NCI-H1105 (cell line): ENCODE results near the gene COL23A1.
"Not testable (repeated sequence)": the region's sequence is repeated elsewhere in the genome, so short reads cannot be mapped to it uniquely, and the experiment has no call there.

ENCODE experiments used
- DNase-seq: peaks from one replicate; lab custom pipeline; 2025; lab: John Stamatoyannopoulos, UW

The COL23A1 gene

DNA sequence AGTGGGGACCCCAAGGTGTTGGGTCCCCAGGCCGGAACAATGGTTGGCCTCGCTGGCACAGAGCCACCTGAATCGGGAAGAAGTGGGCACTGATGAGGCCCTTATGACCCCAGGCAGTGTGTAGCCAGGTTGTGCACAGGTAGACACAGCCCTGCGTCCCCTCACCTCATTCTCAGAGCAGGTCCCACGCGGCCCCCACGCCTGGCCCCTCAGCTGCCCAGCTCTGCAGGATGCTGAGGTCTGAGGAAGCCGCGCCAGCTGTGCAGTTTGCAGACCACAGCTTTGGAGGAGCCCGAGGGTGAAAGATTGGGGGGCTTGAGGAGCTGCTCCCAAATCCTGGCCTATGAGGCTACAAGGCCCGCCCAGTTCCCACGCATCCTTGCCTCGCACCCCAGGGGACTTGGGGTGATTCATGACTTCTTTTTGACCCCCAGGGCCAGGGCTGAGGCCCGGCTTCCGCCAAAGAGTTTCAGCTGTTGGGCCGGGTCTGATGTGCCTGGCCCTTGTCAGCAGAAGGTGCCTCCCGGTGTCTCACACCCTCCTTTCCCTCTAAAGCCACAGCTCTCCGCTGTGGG, 269.8 kb downstream of the COL23A1 start:
- no peak for DNase-seq

DNA sequence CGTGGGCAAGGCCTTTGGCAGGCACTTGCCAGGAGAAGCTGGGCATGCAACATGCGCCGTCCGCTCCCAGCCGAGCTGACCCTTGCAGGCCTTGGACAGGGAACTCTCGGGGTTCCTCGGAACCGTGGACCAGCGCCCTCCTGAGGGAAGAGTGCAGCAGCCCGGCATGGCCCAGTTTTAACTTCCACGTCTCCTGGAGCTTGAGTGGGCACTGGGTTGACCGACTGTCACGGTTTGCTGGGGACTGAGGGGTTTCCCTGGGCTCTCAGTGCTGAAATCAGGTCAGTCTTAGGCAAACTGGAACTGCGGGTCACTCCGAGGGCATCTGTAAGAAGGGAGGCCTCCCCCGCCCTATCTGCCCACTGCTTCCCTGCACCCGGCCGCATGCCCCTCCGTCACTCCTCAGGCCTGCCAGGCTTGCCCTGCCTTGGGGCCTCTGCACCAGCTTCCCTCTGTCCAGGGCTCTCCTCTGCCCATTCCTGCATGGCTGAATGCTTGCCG, 270.6 kb downstream of the COL23A1 start:
- DNase-seq: no peak

DNA sequence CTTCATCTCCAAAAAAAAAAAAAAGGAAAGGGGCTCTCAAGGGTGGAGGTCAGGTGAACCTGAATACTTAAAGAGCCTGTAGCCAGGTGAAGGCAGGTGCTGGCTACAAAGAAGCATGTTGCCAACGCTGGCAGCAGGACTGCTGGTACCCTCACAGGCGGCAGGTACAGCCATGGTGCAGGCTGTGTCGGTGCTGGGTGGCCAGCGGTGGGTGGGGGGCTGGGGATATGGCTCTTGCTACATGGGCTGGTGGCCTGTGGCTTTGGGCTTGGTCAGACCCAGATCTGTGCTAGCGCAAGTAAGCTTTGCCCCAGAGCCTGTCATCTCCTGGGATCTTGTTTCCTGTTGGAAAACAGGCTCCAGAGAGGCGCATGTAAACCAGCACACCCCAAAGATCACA, 271.3 kb downstream of the COL23A1 start:
- no peak for DNase-seq

DNA sequence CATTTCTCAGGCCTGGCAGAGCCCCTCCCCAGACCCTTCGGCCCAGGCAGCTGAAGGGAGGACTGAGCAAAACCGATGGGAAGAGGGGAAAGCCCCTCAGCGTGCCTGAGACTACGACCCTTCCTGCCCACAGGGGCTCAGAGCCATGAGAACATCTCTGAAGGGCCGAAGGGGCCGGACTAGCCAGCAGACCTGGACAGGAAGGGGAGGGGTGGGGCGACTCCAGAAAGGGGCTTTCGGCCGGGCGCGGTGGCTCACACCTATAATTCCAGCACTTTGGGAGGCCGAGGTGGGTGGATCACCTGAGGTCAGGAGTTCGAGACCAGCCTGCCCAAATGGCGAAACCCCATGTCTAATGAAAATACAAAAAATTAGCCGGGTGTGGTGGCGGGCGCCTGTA, 271.8 kb downstream of the COL23A1 start:
- no peak for DNase-seq

DNA sequence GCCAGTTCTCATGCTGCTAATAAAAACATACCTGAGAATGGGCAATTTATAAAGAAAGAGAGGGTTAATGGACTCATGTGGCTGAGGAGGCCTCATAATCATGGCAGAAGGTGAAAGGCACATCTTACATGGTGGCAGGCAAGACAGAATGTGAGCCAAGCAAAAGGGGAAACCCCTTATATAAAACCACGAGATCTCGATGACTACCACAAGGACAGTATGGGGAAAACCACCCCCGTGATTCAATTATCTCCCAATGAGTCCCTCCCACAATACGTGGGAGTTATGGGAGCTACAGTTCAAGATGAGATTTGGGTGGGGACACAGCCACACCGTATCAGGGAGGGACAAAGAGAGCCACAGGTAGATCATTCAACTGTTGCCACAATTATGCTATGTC, 272.5 kb downstream of the COL23A1 start:
- not testable (repeated sequence) for DNase-seq

DNA sequence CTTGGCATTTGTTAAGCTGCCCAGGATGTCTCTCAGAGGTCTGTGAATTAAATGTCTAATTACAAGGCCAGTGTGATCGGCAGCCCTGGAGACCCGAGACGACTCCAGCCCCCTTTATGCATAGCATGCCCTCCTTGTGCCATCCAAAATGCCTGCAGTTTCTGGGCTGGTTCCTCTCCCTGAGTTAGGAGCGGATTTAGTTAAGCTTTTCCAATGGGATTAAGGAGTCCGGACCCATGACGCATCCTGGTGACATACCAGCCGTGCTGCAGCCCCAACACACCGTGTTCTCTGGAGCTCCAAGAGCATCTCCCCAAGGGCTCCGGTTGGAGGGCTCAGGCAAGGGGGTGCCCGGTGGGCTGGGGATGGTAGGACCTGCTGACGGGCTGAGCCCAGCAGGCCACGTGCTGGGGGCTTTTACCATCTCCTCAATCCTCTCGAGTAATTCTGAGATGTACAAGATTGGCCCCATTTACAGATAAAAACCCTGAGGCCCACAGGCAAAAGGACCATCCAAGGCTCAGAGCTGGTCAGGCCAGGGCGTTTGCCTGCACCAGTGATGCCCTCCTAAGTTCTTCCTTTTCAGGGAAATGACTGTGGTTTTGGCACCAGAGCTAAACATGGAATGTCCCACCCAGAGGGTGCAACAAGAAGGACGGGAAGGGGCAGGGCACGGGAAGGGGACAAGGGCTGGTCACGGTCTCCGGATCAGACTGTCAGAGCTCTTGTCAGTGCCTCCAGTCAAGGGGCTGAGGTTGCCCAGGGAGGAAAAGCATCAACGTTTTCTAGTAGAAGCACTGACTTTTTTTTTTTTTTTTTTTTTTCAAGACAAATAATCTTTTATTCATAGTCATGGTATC, 275.0 kb downstream of the COL23A1 start:
- no peak for DNase-seq

DNA sequence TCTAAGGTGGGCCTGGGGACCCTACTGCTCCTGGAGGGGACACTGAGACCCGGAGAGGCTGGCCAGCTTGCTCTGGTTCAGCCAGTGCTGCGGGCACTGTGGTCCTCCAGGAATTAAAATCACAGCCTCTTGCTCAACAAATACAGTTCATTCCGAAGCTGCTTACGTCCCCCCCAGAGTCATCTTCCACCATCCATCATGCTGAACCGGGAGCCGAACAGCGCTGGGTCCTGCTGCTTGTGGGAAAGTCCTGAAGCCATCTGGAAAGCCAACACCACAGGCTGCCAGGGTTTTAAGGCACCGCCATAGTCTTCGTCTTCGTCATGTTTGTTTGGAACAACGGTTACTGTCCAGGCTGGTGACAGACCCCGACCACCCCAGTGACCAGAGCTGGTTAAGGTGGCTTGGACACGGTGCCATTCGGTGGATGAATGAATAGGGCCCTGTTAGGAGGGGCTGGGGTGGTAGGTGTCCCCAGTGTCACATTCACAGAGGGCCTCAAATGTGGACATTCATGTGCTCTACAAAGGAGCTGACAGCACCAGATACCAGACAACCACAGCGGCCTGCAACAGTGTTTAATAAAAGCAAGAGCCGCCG, 276.0 kb downstream of the COL23A1 start:
- no peak for DNase-seq

DNA sequence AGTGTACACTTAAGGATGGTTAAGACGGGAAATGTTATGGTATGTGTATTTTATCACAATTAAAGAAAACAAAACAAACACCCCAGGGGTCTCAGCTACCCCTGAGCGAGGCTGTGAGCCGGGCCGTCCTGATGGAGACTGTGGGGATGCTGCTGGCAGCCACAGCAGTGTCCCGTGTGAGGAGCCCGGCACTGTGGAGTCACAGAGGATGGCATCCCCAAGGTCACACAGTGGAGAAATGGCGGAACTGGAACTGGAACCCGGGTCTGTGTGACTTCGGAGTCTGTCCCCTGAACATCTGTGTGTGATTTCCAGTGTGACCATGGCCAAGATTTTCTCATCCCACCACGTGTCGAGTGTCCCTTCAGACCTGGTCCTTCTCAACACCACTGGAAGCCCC, 276.9 kb downstream of the COL23A1 start:
- DNase-seq: no peak

DNA sequence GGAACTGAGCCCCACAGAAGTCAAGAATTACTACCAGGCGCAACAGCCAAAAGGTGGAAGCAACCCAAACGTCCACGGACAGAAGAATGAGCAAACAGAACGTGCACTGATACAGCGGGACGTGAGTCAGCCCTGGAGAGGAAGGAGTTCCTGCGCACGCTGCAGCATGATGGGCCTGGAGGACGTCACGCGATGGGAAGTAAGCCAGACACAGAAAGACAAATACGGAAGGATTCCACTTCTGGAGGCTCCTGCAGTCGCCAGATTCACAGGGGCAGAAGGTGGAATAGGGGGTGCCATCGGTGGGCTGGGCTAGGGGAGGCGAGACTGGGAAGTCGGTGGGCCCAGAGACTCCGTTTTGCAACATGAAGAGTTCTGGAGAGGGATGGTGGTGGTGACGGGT, 277.3 kb downstream of the COL23A1 start:
- no peak for DNase-seq

DNA sequence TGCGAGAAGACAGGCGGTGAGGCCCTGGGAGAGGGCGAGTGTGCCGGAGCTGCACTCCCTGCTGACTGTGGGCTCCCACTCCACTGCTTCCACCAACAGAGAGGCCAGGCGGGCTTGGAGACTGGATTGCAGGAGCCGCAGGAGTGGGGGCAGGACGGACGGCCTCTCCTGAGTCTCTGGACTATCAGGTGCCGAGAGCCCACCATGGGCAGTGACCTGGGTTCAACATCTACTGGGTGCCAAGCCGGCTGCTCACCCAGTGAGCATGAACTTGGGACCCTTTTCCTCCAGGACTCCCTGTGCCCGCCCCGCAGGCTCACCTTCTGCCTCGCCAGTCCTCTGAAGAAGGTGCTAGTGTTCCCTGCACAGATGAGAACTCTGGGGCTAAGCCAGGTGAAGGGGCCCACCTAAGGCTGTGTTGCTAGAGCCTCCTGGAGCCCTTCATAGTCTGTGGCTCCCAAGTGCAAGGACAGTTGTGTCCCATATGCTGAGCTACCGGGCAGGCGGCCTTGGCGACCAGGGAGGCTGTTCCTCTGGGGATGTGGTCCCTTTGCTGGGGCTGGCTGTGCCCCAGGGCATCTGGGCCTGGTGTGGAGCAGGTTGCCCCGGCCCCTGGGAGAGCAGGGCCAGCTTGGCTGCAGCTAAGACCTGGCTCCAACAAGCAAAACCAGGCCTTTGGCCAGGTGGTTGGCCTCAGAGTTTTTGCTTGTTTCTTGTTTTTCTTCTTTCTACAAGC, 279.9 kb downstream of the COL23A1 start:
- no peak for DNase-seq

DNA sequence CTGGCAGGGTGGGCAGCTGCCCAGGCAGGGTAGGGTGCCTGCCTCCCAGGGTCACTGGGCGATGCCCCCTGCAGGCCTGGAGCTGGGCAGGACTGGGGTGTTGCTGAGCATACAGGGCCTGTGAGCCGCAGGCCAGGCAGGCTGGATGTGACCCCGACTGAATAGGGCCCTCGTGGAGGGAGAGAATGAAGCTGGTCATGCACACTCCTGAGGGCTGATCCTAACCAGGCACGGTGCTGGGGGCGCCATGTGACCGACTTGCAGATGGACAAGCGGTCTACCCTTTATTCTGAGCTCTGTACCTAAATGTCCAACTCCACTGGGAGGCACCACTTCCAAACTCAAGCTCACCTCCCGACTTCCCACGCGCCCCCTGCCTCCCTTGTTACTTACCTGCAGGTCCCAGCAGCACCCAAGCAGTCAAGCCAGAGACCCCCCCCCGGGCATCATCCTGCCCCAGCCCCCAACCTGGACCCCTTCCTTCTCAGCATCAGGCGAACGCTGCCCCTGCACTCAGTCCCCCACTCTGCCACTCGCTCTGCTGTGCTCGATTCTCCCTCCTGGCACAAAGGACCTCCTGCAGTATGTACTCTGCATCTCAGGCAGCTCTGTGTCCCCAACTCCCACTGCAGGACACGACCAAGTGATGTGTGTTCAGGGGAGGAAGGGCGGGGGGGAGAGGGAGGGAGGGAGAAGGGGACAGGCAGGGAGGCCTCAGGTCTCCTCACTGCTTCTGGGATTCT, 280.8 kb downstream of the COL23A1 start:
- DNase-seq: no peak

DNA sequence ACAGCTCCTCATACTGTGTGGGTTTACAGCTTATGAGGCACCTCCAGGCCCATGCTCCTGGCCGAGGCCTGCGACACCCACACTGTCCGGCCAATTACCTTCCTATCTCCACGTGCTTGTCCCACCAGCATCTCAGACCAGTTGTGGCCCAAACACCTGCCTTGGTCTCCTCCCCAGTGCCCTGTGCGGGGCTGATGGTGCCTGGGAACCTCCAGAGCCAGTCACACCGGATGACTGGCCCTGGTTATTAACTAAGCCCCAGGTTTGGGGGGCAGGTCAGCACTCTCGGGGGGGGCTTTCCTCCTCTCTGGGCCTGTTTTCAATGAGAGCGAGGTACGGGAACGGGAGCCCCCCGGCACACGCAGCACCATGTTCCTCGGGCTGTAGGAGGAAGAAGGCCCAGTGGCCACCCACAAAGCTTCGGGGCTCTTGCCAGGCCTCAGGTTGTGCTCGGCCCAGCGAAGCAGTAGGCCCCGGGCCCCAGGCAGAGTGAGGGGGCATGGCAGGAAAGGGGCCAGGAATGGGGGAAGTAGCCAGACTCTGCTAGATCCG, 281.6 kb downstream of the COL23A1 start:
- DNase-seq: no peak

DNA sequence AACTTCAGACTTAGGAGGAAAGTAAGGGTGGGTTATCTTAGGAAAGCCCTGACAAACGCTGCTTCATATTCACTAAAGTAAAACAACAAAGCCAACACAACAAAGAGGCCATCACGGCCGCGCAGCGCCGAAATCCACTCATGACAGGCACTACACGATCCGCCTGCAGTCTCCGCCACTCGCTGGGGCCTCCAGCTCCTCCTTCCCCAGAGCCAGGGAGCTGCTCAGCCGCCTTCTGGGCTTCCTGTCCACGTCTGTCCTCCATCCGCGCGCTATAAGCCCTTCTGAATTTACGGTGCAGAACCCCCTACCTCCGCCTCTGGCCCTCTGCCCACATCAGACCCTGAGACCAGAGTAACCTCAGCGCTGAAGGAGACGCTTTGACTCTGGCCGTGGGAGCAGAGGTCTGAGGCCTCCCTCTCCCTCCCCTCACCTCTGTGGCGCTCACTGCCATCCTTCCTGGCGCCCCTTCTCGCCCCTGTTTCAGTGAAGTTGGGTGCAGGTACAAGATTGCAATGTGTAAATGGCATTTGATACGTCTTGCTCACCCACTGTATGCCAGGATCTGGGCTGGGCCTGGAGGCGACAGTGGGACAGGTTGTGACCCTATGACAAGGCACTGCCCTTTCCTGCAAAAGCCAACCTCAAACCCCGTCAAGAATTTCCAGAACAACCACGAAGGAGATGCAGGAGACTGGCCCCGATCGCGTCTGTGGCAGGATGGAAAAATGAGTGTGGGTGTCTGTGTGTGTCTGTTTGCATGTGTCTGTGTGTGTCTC, 282.7 kb downstream of the COL23A1 start:
- DNase-seq: no peak

DNA sequence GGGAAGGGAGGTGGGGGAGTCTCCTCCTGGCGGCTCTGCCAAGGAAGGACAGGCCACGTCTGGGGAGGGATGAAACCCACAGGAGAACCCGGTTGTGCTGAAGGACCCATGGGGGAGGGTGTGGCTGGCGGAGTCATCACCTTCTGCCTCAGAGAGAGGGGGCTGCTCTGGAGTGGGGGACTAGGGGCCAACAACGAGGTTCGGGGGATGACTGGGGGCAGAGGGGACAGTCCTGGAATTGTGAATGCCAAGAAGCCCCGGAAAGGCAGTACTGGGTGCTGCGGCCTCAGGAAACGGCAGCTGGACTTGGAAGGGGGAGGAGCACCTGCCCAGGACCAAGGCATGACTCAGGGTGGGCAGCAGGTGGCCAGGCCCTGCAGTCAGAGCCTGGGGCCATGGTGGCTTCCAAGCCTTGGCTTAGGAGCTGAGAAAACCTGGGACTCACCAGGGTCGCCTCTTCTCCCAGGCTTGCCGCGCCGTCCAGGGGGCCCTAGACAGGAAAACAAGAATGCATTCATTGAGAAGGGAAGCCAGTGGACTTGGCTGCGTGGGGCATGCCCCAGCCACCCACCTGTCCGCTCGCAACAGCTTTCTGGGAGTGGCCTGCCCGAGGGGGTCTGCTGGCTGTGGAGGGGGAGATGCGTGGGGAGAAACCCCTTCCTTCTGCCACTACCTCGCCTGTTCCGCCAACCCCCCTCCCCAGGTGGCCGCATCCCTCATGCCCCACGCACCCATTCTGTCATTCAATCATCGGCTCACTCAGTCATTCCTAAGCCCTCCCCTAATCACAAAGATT, 283.6 kb downstream of the COL23A1 start:
- DNase-seq: no peak

DNA sequence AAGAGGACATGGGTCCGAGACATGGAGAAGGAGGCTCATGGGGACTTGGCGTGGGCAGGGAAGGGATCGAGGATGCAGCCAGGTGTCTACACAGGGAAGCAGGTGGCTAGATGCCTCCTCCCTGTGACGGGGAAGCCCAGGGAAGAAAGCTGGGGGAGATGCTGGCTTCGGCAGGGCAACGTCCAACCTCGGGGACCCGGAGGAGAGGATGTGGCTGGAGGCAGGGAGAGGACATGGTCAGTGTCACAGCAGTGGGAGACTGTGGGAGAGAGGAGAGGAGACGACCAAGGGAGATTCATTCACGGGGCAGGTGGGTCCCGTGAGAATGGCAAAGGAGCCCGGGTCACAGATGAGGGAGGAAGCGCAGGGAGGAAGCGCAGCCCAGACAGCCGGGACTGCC, 284.4 kb downstream of the COL23A1 start:
- DNase-seq: no peak

DNA sequence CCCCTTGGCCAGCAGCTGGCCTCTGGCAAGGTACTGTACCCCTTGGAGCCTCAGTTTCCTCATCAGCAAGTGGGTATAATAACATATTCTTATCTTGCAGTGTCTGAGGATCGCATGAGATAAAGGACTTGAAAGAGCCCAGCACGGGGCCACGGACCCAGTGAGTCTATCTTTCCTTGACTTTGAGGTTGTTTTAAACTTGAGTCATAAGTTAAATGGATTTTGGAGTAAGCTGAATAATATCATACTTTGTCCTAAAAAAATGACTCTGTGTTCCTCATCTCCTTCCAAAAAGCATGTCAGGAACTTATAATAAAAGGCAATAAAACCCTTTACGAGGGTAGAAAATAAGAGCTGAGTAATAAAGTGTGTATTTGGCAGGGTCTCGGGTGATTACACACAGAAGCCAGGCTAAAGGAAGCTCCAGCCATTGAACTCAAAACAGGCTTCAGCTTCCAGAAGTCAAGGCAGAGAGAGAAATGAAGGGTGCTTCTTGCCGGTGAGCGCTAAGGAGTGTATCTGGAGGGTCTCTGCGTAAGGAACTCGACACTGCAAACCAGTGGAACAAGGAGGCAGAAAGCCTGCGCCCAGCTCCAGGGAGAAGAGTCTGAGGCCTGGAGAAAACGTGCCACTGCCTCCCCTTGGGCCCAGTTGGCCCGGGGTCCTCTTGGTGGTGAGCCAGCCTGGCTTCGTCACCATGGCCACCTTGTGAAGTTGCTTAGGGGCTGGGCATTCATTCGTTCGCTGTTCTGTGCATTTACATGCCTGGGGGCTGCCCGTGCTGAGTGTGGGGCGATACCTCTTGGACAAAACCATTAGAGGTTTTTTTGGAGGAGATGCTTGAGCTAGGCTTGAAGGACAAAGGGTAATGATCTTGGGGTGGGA, 285.2 kb downstream of the COL23A1 start:
- DNase-seq: no peak

DNA sequence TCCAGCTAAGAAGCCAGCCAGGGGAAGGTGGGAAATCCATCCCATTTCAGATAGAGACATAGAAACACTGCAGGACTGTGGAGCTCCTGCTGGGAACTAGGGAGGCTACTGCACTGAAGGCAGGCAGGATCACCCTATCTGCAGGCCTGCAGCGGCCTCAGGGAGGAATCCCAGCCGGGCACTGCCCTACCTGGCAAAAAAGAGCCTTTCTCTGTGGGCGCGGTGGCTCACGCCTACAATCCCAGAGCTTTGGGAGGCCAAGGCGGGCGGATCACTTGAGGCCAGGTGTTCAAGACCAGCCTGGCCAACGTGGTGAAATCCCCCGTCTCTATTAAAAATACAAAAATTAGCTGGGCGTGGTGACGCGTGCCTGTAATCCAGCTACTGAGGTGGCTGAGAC, 286.2 kb downstream of the COL23A1 start:
- DNase-seq: no peak

DNA sequence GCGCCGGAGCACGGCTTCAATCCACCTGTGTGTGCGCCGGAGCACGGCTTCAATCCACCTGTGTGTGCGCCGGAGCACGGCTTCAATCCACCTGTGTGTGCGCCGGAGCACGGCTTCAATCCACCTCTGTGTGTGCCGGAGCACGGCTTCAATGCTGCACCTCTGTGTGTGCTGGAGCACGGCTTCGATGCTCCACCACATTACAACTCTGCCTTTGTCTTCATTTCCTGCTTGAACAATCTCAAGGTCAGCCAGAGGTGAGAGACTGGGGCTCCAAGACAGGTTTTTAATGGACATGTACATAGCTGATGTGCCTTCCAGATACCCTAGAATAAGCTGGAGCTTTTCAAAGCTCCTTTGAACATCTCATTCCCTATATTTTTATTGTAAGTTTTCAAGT, 287.9 kb downstream of the COL23A1 start:
- not testable (repeated sequence) for DNase-seq

DNA sequence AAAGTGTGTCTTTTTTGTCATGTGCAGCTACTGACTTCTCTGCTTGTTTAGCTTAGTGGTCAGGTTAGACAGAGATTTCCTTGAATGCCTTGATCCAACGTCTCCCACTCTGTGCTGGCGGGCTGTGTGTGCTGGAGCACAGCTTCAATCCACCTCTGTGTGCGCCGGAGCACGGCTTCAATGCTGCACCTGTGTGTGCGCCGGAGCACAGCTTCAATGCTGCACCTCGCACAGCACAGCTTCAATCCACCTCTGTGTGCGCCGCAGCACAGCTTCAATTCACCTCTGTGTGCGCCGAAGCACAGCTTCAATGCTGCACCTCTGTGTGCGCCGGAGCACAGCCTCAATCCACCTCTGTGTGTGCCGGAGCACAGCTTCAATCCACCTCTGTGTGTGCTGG, 288.6 kb downstream of the COL23A1 start:
- DNase-seq: no peak
